IMR-90 (cell line): Measurements from ENCODE around the gene RPL41. TPM values are rescaled to one million over a fixed set of nuclear protein-coding genes. Genes with fewer than 3 reads are reported as not detected.

ENCODE experiments used
- ATAC-seq: fragments of 200-7000 bp; cut with Tn5 transposase; 2 replicates; pipeline ENCODE4 v1.9.1; 2020; ENCODE audit warnings: low read depth, mild to moderate bottlenecking, moderate library complexity
- BruUV-seq: library from RNA; stranded (reverse); fragments of 400-500 nt; replicated peaks from 2 replicates; lab custom pipeline; 2021; lab: Mats Ljungman, UMichigan
- CTCF ChIA-PET: fragments of 300-600 bp; formaldehyde crosslinking; extraction: SDS; loops from one replicate; lab custom pipeline; 2021; ENCODE audit warnings: antibody characterized with exemption; lab: Yijun Ruan, JAX
- POLR2A ChIA-PET: fragments of 300-600 bp; sonication (Branson Sonifier 250); formaldehyde crosslinking; loops from one replicate; lab custom pipeline; 2022; ENCODE audit warnings: antibody characterized with exemption; ENCODE audit not compliant: unreplicated experiment; lab: Charles Lee
- DNase-seq: peaks from one replicate; pipeline ENCODE4 v3.0.0; 2013
- H2AFZ ChIP-seq: replicated peaks from 2 replicates; pipeline ENCODE3; 2013; ENCODE audit warnings: low read length, mild to moderate bottlenecking; ENCODE audit not compliant: poor library complexity
- H2AK5ac ChIP-seq: 2 replicates; pipeline ENCODE4 v1.6.1; 2013; ENCODE audit warnings: low read depth, low read length, inconsistent platforms
- H2AK9ac ChIP-seq: replicated peaks from 2 replicates; pipeline ENCODE3; 2013; ENCODE audit warnings: mild to moderate bottlenecking, low read depth, low read length, moderate library complexity; ENCODE audit not compliant: poor library complexity
- H2BK120ac ChIP-seq: 2 replicates; pipeline ENCODE4 v1.6.1; 2013; ENCODE audit warnings: low read depth, low read length, inconsistent platforms
- H2BK15ac ChIP-seq: 3 replicates; pipeline ENCODE4 v1.6.1; 2013; ENCODE audit warnings: low read depth, low read length, inconsistent platforms
- H2BK20ac ChIP-seq: 2 replicates; pipeline ENCODE4 v1.6.1; 2013; ENCODE audit warnings: low read depth, mild to moderate bottlenecking, inconsistent platforms, low read length, moderate library complexity
- H2BK5ac ChIP-seq: 2 replicates; pipeline ENCODE4 v1.6.1; 2013; ENCODE audit warnings: mild to moderate bottlenecking, low read depth, low read length, inconsistent platforms; ENCODE audit not compliant: poor library complexity, severe bottlenecking
- H3K14ac ChIP-seq: replicated peaks from 2 replicates; pipeline ENCODE4 v1.6.1; 2013; ENCODE audit warnings: low read depth, low read length, inconsistent platforms
- H3K18ac ChIP-seq: 2 replicates; pipeline ENCODE4 v1.6.1; 2013; ENCODE audit warnings: low read depth, low read length, control low read depth
- H3K23ac ChIP-seq: 2 replicates; pipeline ENCODE4 v1.6.1; 2013; ENCODE audit warnings: low read depth, low read length, inconsistent platforms
- H3K27ac ChIP-seq: 2 replicates; pipeline ENCODE4 v1.5.1; 2013; ENCODE audit warnings: mild to moderate bottlenecking, control low read depth, low read length; ENCODE audit not compliant: insufficient read depth
- H3K27me3 ChIP-seq: 2 replicates; pipeline ENCODE4 v1.6.1; 2013; ENCODE audit warnings: low read length; ENCODE audit not compliant: control insufficient read depth, insufficient read depth
- H3K36me3 ChIP-seq: 2 replicates; pipeline ENCODE4 v1.6.1; 2013; ENCODE audit warnings: low read length, mixed read lengths; ENCODE audit not compliant: control insufficient read depth, insufficient read depth
- H3K4ac ChIP-seq: 2 replicates; pipeline ENCODE4 v1.6.1; 2013; ENCODE audit warnings: low read depth, low read length, inconsistent platforms
- H3K4me1 ChIP-seq: 2 replicates; pipeline ENCODE4 v1.6.1; 2013; ENCODE audit warnings: low read length, mixed read lengths; ENCODE audit not compliant: control insufficient read depth, insufficient read depth
- H3K4me2 ChIP-seq: 2 replicates; pipeline ENCODE4 v1.6.1; 2013; ENCODE audit warnings: low read depth, mild to moderate bottlenecking, control low read depth, low read length, moderate library complexity
- H3K4me3 ChIP-seq: 2 replicates; pipeline ENCODE4 v1.5.1; 2013; ENCODE audit warnings: low read depth, mild to moderate bottlenecking, control low read depth, low read length, moderate library complexity; ENCODE audit not compliant: insufficient read depth
- H3K56ac ChIP-seq: 2 replicates; pipeline ENCODE4 v1.6.1; 2013; ENCODE audit warnings: low read length, inconsistent platforms; ENCODE audit not compliant: insufficient read depth; ENCODE audit errors: extremely low read depth
- H3K79me1 ChIP-seq, 2 experiments: 2 replicates each; pipeline ENCODE4 v1.6.1; 2013; ENCODE audit warnings: low read length in 2 of 2, inconsistent platforms in 1 of 2, low read depth in 1 of 2
- H3K9ac ChIP-seq: 2 replicates; pipeline ENCODE4 v1.6.1; 2013; ENCODE audit warnings: low read depth, low read length, control low read depth
- H3K9me1 ChIP-seq: 2 replicates; pipeline ENCODE4 v1.6.1; 2013; ENCODE audit warnings: low read length, inconsistent platforms; ENCODE audit not compliant: insufficient read depth
- H3K9me3 ChIP-seq: 2 replicates; pipeline ENCODE4 v1.6.1; 2013; ENCODE audit warnings: low read length; ENCODE audit not compliant: control insufficient read depth, insufficient read depth
- H4K20me1 ChIP-seq: 2 replicates; pipeline ENCODE4 v1.6.1; 2013; ENCODE audit warnings: low read length, inconsistent platforms; ENCODE audit not compliant: insufficient read depth
- H4K5ac ChIP-seq: 2 replicates; pipeline ENCODE4 v1.6.1; 2013; ENCODE audit warnings: mild to moderate bottlenecking, low read depth, low read length, control low read depth
- H4K8ac ChIP-seq, 2 experiments: 2 replicates each; pipeline ENCODE4 v1.6.1; 2013; ENCODE audit warnings: low read depth in 2 of 2, low read length in 2 of 2, control low read depth in 1 of 2, inconsistent platforms in 1 of 2
- H4K91ac ChIP-seq: 2 replicates; pipeline ENCODE4 v1.6.1; 2013; ENCODE audit warnings: low read depth, low read length, inconsistent platforms; ENCODE audit not compliant: insufficient read depth
- BHLHE40 ChIP-seq: fragments of 150-350 bp; IDR thresholded peaks from 2 replicates; pipeline ENCODE4 v1.6.1; 2016; ENCODE audit warnings: mild to moderate bottlenecking, low read depth, low read length
- CEBPB ChIP-seq: IDR thresholded peaks from 2 replicates; pipeline ENCODE4 v1.6.1; 2012; ENCODE audit warnings: low read depth, low read length, improper control_type of control experiment
- ELK1 ChIP-seq: fragments of 150-350 bp; IDR thresholded peaks from 2 replicates; pipeline ENCODE4 v1.6.1; 2016; ENCODE audit warnings: low read depth, mild to moderate bottlenecking, low read length, moderate library complexity, borderline replicate concordance
- FOS ChIP-seq: fragments of 150-350 bp; IDR thresholded peaks from 2 replicates; pipeline ENCODE4 v1.6.1; 2016; ENCODE audit warnings: low read depth, low read length
- MAZ ChIP-seq: IDR thresholded peaks from 2 replicates; pipeline ENCODE4 v1.6.1; 2012; ENCODE audit warnings: low read depth, mild to moderate bottlenecking, low read length, improper control_type of control experiment, moderate library complexity, borderline replicate concordance
- MXI1 ChIP-seq: IDR thresholded peaks from 2 replicates; pipeline ENCODE4 v1.6.1; 2012; ENCODE audit warnings: low read depth, mild to moderate bottlenecking, low read length, moderate library complexity, borderline replicate concordance
- POLR2A ChIP-seq: IDR thresholded peaks from 2 replicates; pipeline ENCODE4 v1.6.1; 2012; ENCODE audit warnings: mild to moderate bottlenecking, low read depth, low read length
- RCOR1 ChIP-seq: IDR thresholded peaks from 2 replicates; pipeline ENCODE4 v1.6.1; 2012; ENCODE audit warnings: mild to moderate bottlenecking, low read length, improper control_type of control experiment; ENCODE audit not compliant: insufficient replicate concordance
- WGBS, 2 experiments: methylation state at CpG; one replicate each; pipeline versions ENCODE4 v1.1.5 to v1.1.7; 2013; ENCODE audit warnings: missing lambda C conversion rate in 2 of 2; ENCODE audit not compliant: insufficient read length in 1 of 2; ENCODE audit errors: extremely low coverage in 2 of 2; 5-methylcytosine and 5-hydroxymethylcytosine counted together
- dilution Hi-C: fragments of 300-500 bp; cut with HindIII; formaldehyde crosslinking; loops from one replicate; pipeline ENCODE4 v1.14.3; 2018; ENCODE audit warnings: low sequenced_read_pairs; ENCODE audit not compliant: unreplicated experiment
- in situ Hi-C: fragments of 300-500 bp; cut with MboI; formaldehyde crosslinking; loops from 3 replicates; pipeline ENCODE4 v1.14.3; 2019; ENCODE audit warnings: low sequenced_read_pairs, inconsistent platforms, mixed read lengths
- intact Hi-C: fragments of 100-400 bp; cut with micrococcal nuclease; formaldehyde crosslinking; loops from 2 replicates; pipeline ENCODE4 v1.10.0; 2022
- polyA plus RNA-seq, 3 experiments: library from polyadenylated mRNA; depleted of rRNA; stranded (reverse); fragments of >200 nt; gene quantifications; 2 replicates each; pipeline ENCODE4 v1.2.3, GENCODE V29; 2012; ENCODE audit warnings: low replicate concordance in 1 of 3
- total RNA-seq: library from RNA; depleted of rRNA; stranded (reverse); fragments of >200 nt; gene quantifications from 2 replicates; pipeline ENCODE4 v1.2.3, GENCODE V29; 2012

The RPL41 gene
- total and polyA plus RNA-seq, 2 of the 4 experiments (the other 2 are of a cell fraction) = 1,119 to 9,394 TPM

- ChIA-PET CTCF (no interaction called here), POLR2A (no interaction called here)
- Histone ChIP-seq H2BK20ac (no peak overlapping the region), H2AK5ac (no peak overlapping the region; the same call in 1 of the 2 replicates), H2AFZ (no peak overlapping the region), H3K4ac (no peak overlapping the region), H2BK120ac (no peak overlapping the region), H3K36me3 (no peaks in the 10 kb centered on the region), H3K79me1 (no peaks in the 10 kb centered on the region), H3K9me1 (0 out of 2 replicates have a peak, but pooled peaks cover 4% of the 10 kb centered on the region), H2BK15ac (no peak overlapping the region), H2BK5ac (peak overlapping the region; percentile 39), H3K27me3 (no peaks in the 10 kb centered on the region), H4K5ac (no peak overlapping the region), H3K56ac (no peak overlapping the region), H3K4me2 (no peak overlapping the region), H3K23ac (no peak overlapping the region), H3K4me3 (no peak overlapping the region), H3K14ac (no peak overlapping the region), H4K20me1 (no peaks in the 10 kb centered on the region), H4K8ac (no peak overlapping the region), H4K91ac (no peak overlapping the region), H2AK9ac (no peak overlapping the region), H3K9me3 (no peaks in the 10 kb centered on the region), H3K18ac (no peak overlapping the region), H3K9ac (no peak overlapping the region), H3K4me1 (peaks cover 2% of the 10 kb centered on the region; the same call in 1 of the 2 replicates), H3K27ac (no peak overlapping the region)
- dilution Hi-C loops = no loop called here
- TF ChIP-seq RCOR1 = no peak
- TF ChIP-seq BHLHE40 = no peak
- TF ChIP-seq ELK1 = no peak
- no peak for TF ChIP-seq FOS
- TF ChIP-seq CEBPB = peak; percentile 80
- no peak for TF ChIP-seq POLR2A
- no peak for TF ChIP-seq MAZ
- no peak for TF ChIP-seq MXI1
- BruUV-seq = no TSS peak
- ATAC-seq = peak; percentile 82
- in situ Hi-C loops = no loop called here
- DNase-seq = peak; percentile 51
- intact Hi-C loops = no loop called here
- no CpG with 5 or more reads among the region's 4 CpGs for WGBS, 2 experiments
These were observed 44.8 kb upstream of the RPL41 start for GRCh38 chr12:56071648-56072047.
